PC-3 (cell line): ENCODE data around the gene PPARGC1A. TPM values are rescaled to one million over a fixed set of nuclear protein-coding genes. Genes with fewer than 3 reads are reported as not detected.

Source experiments
- ATAC-seq: fragments of 200-7000 bp; cut with Tn5 transposase; 2 replicates; pipeline ENCODE4 v1.9.1; 2020; ENCODE audit warnings: mild to moderate bottlenecking, moderate library complexity
- BruUV-seq: library from RNA; stranded (reverse); fragments of 400-500 nt; replicated peaks from 2 replicates; lab custom pipeline; 2021; lab: Mats Ljungman, UMichigan
- CTCF ChIA-PET: fragments of 300-600 bp; sonication (Branson Sonifier 250); formaldehyde crosslinking; loops from one replicate; lab custom pipeline; 2022; ENCODE audit warnings: antibody characterized with exemption; lab: Charles Lee
- POLR2A ChIA-PET: fragments of 300-600 bp; sonication (Branson Sonifier 250); formaldehyde crosslinking; loops from one replicate; lab custom pipeline; 2022; ENCODE audit warnings: antibody characterized with exemption; ENCODE audit not compliant: unreplicated experiment; lab: Charles Lee
- DNase-seq: peaks from one replicate; pipeline ENCODE4 v3.0.0-alpha.2; 2015
- H2AFZ ChIP-seq: fragments of 300-600 bp; sonication (generic); 2 replicates; pipeline ENCODE4 v1.6.0; 2016; ENCODE audit warnings: antibody characterized with exemption, low read length
- H3F3A ChIP-seq: fragments of 300-600 bp; sonication (generic); one replicate; pipeline ENCODE4 v1.6.0; 2017; ENCODE audit warnings: antibody characterized with exemption, low read length, control low read depth, mild to moderate bottlenecking; ENCODE audit not compliant: unreplicated experiment
- H3K27ac ChIP-seq: fragments of 300-600 bp; sonication (generic); 2 replicates; pipeline ENCODE4 v1.5.1; 2016; ENCODE audit warnings: mild to moderate bottlenecking, low read length
- H3K27me3 ChIP-seq: fragments of 300-600 bp; sonication (generic); 2 replicates; pipeline ENCODE4 v1.6.1; 2016; ENCODE audit warnings: low read length, mixed read lengths
- H3K36me3 ChIP-seq: fragments of 300-600 bp; sonication (generic); 2 replicates; pipeline ENCODE4 v1.6.1; 2016; ENCODE audit warnings: low read depth, mixed run types, low read length, mixed read lengths
- H3K4me1 ChIP-seq: fragments of 300-600 bp; sonication (generic); 2 replicates; pipeline ENCODE4 v1.5.1; 2016; ENCODE audit warnings: low read length; ENCODE audit not compliant: insufficient read depth
- H3K4me2 ChIP-seq: fragments of 300-600 bp; sonication (generic); 2 replicates; pipeline ENCODE4 v1.6.0; 2016; ENCODE audit warnings: low read length
- H3K4me3 ChIP-seq: fragments of 300-600 bp; sonication (generic); 2 replicates; pipeline ENCODE4 v1.5.1; 2016; ENCODE audit warnings: mild to moderate bottlenecking, low read length, mixed read lengths
- H3K79me2 ChIP-seq: fragments of 300-600 bp; sonication (generic); 2 replicates; pipeline ENCODE4 v1.6.1; 2017; ENCODE audit warnings: low read length, mixed read lengths
- H3K9ac ChIP-seq: fragments of 300-600 bp; sonication (generic); 2 replicates; pipeline ENCODE4 v1.6.0; 2016; ENCODE audit warnings: mild to moderate bottlenecking, low read length
- H3K9me2 ChIP-seq: fragments of 300-600 bp; sonication (generic); replicated peaks from 2 replicates; pipeline ENCODE4 v1.6.1; 2016; ENCODE audit warnings: mixed run types, low read length, mixed read lengths
- H3K9me3 ChIP-seq: fragments of 300-600 bp; sonication (generic); 2 replicates; pipeline ENCODE4 v1.6.1; 2016; ENCODE audit warnings: low read length, mixed read lengths
- H4K20me1 ChIP-seq: fragments of 300-600 bp; sonication (generic); 2 replicates; pipeline ENCODE4 v1.6.1; 2016; ENCODE audit warnings: low read length, mixed read lengths
- CTCF ChIP-seq: fragments of 300-600 bp; sonication (generic); conservative IDR thresholded peaks from 2 replicates; pipeline ENCODE4 v1.5.1; 2017; ENCODE audit warnings: antibody characterized with exemption, low read depth, mild to moderate bottlenecking, low read length
- EZH2 ChIP-seq: fragments of 300-600 bp; sonication (generic); IDR thresholded peaks from one replicate; pipeline ENCODE4 v1.6.1; 2017; ENCODE audit warnings: antibody characterized with exemption, mild to moderate bottlenecking, low read length; ENCODE audit not compliant: unreplicated experiment
- EZH2phosphoT487 ChIP-seq: fragments of 300-600 bp; sonication (generic); IDR thresholded peaks from 2 replicates; pipeline ENCODE4 v1.6.1; 2018; ENCODE audit warnings: mild to moderate bottlenecking, antibody characterized with exemption, low read length, borderline replicate concordance
- intact Hi-C: fragments of 100-400 bp; cut with micrococcal nuclease; formaldehyde crosslinking; loops from 2 replicates; pipeline ENCODE4 v1.9.0; 2023
- total RNA-seq: library from RNA; depleted of rRNA; stranded (reverse); fragments of >200 nt; gene quantifications from 2 replicates; pipeline ENCODE4 v1.2.3, GENCODE V29; 2014

PPARGC1A gene
- total RNA-seq, 1 experiment from 2014 or later: not detected

- H3K27ac ChIP-seq: no peak overlapping the region
- no peak for DNase-seq
Observed at GRCh38 chr4:23922013-23922412, 32.2 kb upstream of the PPARGC1A start.

GRCh38 chr4:23921447-23921845 lies 31.6 kb upstream of the PPARGC1A start:
- Histone ChIP-seq H3K27ac (no peak overlapping the region), H3F3A (no peaks in the 10 kb centered on the region), H3K36me3 (no peaks in the 10 kb centered on the region), H4K20me1 (no peaks in the 10 kb centered on the region), H3K4me3 (no peak overlapping the region), H3K4me1 (no peaks in the 10 kb centered on the region), H3K79me2 (no peaks in the 10 kb centered on the region), H3K9me3 (no peaks in the 10 kb centered on the region), H3K9ac (no peak overlapping the region), H3K4me2 (no peak overlapping the region), H3K27me3 (no peaks in the 10 kb centered on the region), H3K9me2 (no peaks in the 10 kb centered on the region), H2AFZ (no peak overlapping the region)
- TF ChIP-seq CTCF (no peak), EZH2phosphoT487 (no peak)
- intact Hi-C loops: no loop called here
- POLR2A ChIA-PET: no interaction called here
- no TSS peak for BruUV-seq
- CTCF ChIA-PET: no interaction called here
- ATAC-seq (no peak), DNase-seq (no peak)

More at GRCh38 chr4:23922013-23922412, 32.2 kb upstream of the PPARGC1A start:
- H3K4me1 ChIP-seq: no peaks in the 10 kb centered on the region
- no TSS peak for BruUV-seq
- H3K9me3 ChIP-seq: no peaks in the 10 kb centered on the region
- intact Hi-C loops: no loop called here
- H2AFZ ChIP-seq: no peak overlapping the region
- H3K9ac ChIP-seq: no peak overlapping the region
- no peaks in the 10 kb centered on the region for H4K20me1 ChIP-seq
- H3K4me2 ChIP-seq: no peak overlapping the region
- no peaks in the 10 kb centered on the region for H3K79me2 ChIP-seq
- CTCF ChIA-PET: no interaction called here
- ATAC-seq: no peak
- H3K4me3 ChIP-seq: no peak overlapping the region
- no peak for TF ChIP-seq CTCF
- no peak for TF ChIP-seq EZH2
- no peak for TF ChIP-seq EZH2phosphoT487
- no peaks in the 10 kb centered on the region for H3K27me3 ChIP-seq
- POLR2A ChIA-PET: no interaction called here
- no peaks in the 10 kb centered on the region for H3K36me3 ChIP-seq
- no peaks in the 10 kb centered on the region for H3K9me2 ChIP-seq
- H3F3A ChIP-seq: no peaks in the 10 kb centered on the region

GRCh38 chr4:23920716-23921446 lies 31.0 kb upstream of the PPARGC1A start:
- H3K27me3 ChIP-seq: no peaks in the 10 kb centered on the region
- H3K27ac ChIP-seq: no peak overlapping the region
- ChIA-PET POLR2A (no interaction called here), CTCF (no interaction called here)
- no peaks in the 10 kb centered on the region for H3K79me2 ChIP-seq
- H2AFZ ChIP-seq: no peak overlapping the region
- intact Hi-C loops: no loop called here
- no peak overlapping the region for H3K9ac ChIP-seq
- no peak for DNase-seq
- H3K9me2 ChIP-seq: no peaks in the 10 kb centered on the region
- no peaks in the 10 kb centered on the region for H3K9me3 ChIP-seq
- no peaks in the 10 kb centered on the region for H4K20me1 ChIP-seq
- no peak for TF ChIP-seq CTCF
- no peak for TF ChIP-seq EZH2
- no peak for TF ChIP-seq EZH2phosphoT487
- H3K4me3 ChIP-seq: no peak overlapping the region
- no peak for ATAC-seq
- no peaks in the 10 kb centered on the region for H3F3A ChIP-seq
- BruUV-seq: no TSS peak
- no peaks in the 10 kb centered on the region for H3K4me1 ChIP-seq
- no peak overlapping the region for H3K4me2 ChIP-seq
- H3K36me3 ChIP-seq: no peaks in the 10 kb centered on the region
